NCI-H187 treated with DMSO at 0.1 percent for 48 hours (cell line): Measurements from ENCODE around the gene SPZ1.
"Not testable (repeated sequence)": the region's sequence is repeated elsewhere in the genome, so short reads cannot be mapped to it uniquely, and the experiment has no call there.

Source experiments
- DNase-seq: peaks from one replicate; lab custom pipeline; 2025; lab: John Stamatoyannopoulos, UW

The SPZ1 gene, protein sequence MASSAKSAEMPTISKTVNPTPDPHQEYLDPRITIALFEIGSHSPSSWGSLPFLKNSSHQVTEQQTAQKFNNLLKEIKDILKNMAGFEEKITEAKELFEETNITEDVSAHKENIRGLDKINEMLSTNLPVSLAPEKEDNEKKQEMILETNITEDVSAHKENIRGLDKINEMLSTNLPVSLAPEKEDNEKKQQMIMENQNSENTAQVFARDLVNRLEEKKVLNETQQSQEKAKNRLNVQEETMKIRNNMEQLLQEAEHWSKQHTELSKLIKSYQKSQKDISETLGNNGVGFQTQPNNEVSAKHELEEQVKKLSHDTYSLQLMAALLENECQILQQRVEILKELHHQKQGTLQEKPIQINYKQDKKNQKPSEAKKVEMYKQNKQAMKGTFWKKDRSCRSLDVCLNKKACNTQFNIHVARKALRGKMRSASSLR

DNA sequence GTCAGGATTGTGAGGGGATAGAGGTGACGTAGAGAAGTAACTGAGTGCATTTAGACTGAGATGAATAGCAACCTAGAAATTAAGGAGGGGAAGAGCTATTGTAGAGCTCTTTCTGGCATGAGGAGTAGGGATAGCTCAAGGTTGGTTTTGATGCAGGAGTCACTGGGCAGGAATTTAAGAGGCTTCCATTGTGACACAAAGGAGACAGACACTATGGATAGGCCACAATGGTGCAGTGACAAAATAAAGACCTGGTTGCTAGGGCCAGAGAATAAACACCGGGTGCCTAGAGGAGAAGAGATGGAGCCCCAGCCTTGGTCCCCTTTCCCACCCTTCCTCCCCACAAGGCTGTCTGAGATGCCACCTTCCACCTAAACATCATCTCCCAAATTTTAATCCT lies at the start of gene SPZ1:
Gene SPZ1, plus strand, starts transcription at position 301 of the 400 bp plus-strand sequence. CDS start 214 bp downstream, outside the sequence.
- no peak for DNase-seq

DNA sequence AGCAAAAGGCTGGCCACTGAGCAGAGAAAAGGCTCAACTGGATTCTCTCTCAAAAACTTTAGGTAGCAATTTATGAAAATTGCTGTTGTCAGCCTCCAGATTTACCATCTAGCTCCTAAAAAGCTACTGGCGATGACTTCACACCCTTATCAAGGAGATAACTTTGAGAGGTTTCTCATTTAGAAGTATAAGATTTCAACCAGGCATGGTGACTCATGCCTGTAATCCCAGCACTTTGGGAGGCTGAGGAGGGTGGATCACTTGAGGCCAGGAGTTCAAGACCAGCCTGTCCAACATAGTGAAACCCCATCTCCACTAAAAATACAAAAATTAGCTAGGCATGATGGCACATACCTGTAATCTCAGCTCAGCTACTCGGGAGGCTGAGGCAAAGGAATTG lies 49.3 kb upstream of the SPZ1 start:
- not testable (repeated sequence) for DNase-seq

DNA sequence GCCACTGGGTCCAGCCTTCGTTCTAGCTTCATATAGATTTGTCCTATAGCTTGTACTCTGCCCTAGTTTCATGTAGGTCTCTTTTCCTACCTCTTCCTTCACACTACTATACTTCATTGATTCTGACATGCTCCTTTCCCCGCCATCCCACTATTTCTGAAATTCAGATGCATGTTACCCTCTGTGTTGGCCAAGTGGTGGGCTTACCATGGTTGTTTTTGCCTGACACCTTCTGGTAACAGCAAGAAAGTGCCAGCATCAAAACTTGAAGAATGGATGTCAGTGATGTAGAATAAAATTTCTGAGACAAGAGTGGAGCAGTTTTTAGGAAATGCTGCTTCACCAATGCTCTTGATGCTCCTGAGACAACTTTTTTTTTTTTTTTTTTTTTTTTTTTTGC lies 44.5 kb upstream of the SPZ1 start:
- DNase-seq = no peak

DNA sequence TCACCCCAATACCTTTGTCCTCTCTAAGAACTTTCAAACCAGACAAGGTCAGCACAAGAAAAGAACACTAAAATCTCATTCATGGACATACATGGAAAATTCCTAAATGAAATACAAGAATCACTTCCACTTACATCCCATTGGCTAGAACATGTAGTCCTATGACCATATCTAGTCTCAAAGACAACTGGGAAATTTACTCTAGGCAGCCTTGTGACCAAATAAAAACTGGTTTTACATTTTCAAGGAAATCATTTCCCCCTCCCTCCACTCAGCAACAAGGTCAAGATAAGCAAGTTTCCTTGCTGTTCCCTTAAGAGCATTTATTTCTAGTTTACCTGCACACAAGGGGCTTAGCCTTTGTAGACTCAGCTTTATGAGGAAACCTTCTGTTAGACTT lies 43.6 kb upstream of the SPZ1 start:
- DNase-seq = no peak

DNA sequence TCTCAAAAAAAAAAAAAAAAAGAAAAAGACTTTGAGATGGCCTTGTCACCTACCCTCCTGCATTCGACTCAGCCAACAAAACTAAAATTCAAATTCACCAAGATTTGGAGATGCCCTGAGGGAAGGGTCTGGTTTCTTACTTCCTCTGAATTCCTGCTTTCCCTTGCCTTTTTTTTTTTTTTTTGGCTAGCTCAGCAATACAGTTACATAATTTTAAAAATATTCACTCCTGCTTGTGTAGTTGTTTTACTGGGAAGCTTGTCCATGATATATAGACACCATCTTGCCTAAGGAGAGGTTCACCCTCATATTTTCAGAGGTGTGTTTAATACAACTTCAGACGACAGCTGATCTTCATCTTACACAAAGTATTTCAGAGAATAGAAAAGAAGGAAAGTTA lies 42.6 kb upstream of the SPZ1 start:
- no peak for DNase-seq

DNA sequence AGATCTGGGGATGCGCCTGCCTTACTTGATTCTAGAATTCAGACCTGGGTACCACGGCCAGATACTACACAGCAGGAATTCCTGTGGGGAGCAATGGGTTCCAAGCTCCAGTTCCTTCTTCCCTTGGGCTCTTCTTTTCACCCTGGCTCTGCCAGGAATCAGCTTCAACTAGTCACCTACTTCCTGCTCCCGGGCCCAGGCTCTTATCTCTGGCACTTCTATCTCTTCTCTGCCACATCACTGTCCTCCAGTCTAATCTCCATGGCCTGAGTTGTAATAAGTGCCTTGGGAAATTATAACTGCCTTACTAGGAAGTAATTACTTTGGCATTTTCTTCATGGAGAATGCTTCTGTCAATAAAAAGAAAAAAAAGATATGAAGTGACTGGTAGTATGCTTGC lies 37.7 kb upstream of the SPZ1 start:
- no peak for DNase-seq

DNA sequence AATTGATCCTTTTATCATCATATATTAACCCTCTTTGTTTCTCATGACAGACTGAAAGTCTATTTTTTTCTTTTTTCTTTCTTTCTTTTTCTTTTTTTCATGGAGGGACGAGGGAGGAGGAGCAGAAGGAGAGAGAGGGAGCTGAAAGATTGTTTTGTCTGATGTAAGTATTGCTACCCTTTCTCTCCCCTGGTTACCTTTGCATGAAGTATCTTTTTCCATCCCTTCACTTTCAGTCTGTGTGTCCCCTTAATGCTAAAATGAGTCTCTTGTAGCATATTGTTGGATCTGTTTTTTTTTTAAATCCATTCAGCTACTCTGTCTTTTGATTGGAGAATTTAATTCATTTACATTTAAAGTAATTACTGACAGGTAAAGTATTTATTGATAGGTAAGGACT lies 36.4 kb upstream of the SPZ1 start:
- no peak for DNase-seq

DNA sequence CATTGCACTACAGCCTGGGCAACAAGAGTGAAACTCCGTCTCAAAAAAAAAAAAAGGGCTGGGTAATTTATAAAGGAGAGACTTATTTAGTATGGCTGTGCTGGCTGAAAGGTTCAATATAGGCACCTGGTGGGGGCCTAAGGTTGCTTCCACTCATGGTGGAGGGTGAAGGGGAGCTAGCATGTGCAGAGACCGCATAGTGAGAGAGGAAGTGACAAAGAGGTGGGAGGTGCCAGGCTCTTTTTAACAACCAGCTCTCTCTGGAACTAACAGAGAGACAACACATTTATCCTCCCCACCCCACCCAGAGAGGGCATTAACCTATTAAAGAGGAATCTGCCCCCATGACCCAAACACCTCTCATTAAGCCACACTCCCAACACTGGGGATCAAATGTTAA lies 35.1 kb upstream of the SPZ1 start:
- no peak for DNase-seq

DNA sequence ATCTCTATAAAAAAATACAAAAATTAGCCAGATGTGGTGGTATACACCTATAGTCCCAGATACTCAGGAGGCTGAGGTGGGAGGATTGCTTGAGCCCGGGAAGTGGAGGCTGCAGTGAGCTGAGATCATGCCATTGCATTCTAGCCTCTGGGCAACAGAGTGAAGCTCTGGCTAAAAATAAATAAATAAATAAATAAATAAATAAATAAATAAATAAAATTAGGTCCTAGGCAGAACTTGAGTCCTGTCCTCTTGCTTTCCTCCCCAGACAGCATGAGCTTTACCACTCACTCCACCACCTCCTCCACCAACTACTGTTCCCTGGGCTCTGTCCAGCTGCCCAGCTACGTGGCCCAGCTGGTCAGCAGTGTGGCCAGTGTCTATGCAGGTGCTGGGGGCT lies 31.6 kb upstream of the SPZ1 start:
- DNase-seq = no peak

DNA sequence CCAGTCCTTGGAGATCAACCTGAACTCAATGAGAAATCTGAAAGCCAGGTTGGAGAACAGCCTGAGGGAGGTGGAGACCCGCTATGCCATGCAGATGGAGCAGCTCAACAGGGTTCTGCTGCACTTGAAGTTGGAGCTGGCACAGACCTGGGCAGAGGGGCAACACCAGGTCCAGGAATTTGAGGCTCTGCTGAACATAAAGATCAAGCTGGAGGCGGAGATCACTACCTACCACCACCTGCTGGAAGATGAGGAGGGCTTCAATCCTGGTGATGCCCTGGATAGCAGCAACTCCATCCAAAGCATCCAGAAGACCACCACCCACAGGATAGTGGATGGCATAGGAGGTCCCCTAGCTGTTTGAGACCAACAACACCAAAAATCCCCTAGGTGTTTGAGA lies 30.5 kb upstream of the SPZ1 start:
- DNase-seq = no peak

DNA sequence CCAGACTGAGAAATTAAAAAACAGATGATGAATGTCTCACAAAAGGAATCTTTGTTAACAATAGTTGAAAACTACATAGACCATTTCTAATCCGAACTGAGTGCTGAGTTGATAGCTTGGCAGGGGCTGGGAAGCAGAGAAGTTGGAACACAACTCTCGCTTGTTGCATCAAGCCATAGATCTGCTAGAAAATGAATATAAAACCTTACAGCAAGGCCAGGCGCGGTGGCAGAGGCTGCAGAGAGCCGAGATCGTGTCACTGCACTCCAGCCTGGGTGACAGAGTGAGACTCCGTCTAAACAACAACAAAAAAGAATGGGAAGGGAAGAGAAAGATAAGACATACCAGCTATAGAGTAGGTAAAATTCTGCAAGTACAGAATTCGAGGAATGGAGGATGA lies 28.0 kb upstream of the SPZ1 start:
- no peak for DNase-seq

DNA sequence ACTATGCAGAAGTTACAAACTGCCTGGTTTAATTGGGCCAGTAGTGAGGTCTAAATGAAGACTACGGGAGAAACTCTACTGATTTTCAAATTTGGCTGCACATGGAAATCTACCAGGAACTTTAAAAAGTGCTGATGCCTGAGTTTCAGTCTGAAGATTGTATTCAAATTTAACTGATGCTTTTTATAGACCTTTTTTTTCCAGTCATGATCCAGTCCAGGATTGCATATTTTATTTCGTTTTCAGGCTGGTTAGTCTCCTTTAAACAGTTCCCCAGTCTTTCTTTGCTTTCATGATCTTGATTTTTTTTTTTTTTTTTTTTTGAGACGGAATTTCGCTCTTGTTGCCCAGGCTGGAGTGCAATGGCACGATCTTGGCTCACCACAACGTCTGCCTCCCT lies 23.7 kb upstream of the SPZ1 start:
- DNase-seq = no peak

DNA sequence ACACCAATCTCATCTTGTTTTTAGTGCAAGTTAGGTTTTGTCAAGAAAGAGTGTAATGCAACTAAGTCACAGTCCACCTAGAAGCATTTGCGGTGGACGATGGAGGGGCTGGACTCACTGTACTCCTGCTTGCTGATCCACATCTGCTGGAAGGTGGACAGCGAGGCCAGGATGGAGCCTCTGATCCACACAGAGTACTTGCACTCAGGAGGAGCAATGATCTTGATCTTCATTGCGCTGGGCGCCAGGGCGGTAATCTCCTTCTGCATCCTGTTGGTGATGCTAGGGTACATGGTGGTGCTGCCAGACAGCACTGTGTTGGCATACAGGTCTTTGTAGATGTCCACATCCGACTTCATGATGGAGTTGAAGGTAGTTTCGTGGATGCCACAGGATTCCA lies 20.2 kb upstream of the SPZ1 start:
- DNase-seq = no peak

DNA sequence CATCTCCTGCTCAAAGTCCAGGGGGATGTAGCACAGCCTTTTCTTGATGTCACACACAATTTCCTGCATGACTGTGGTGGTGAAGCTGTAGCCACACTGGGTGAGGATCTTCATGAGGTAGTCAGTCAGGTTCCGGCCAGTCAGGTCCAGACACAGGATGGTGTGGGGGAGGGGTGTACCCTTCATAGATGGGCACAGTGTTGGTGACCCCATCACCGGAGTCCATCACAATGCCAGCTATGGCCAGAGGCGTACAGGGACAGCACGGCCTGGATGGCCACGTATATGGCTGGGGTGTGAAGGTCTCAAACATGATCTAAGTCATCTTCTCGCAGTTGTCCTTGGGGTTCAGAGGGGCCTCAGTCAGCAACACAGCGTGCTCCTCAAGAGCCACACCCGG lies 19.7 kb upstream of the SPZ1 start:
- DNase-seq = no peak

DNA sequence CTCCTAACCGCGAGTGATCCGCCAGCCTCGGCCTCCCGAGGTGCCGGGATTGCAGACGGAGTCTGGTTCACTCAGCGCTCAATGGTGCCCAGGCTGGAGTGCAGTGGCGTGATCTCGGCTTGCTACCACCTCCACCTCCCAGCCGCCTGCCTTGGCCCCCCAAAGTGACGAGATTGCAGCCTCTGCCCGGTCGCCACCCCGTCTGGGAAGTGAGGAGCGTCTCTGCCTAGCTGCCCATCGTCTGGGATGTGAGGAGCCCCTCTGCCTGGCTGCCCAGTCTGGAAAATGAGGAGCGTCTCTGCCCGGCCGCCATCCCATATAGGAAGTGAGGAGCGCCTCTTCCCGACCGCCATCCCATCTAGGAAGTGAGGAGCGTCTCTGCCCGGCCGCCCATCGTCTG lies 19.0 kb upstream of the SPZ1 start:
- DNase-seq = not testable (repeated sequence)

DNA sequence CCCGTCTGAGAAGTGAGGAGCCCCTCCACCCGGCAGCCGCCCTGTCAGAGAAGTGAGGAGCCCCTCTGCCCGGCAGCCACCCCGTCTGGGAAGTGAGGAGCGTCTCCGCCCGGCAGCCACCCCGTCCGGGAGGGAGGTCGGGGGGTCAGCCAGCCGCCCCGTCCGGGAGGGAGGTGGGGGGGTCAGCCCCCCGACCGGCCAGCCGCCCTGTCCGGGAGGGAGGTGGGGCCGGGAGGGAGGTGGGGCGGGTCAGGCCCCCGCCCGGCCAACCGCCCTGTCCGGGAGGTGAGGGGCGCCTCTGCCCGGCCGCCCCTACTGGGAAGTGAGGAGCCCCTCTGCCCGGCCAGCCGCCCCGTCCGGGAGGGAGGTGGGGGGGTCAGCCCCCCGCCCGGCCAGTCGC lies 18.5 kb upstream of the SPZ1 start:
- DNase-seq = not testable (repeated sequence)

DNA sequence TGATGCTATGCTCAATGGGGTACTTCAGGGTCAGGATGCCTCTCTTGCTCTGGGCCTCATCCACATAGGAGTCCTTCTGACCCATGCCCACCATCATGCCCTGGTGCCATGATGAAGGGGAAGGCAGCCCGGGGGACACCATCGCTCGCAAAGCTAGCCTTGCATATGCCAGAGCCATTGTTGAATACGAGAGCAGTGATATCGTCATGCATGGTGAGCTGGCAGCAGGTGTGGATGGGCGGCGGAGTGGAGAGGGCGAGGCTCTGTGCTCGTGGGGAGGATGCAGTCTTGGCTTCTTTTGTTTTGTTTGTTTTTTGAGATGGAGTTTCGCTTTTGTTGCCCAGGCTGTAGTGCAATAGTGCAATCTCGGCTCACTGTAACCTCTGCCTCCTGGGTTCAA lies 17.2 kb upstream of the SPZ1 start:
- DNase-seq = no peak

DNA sequence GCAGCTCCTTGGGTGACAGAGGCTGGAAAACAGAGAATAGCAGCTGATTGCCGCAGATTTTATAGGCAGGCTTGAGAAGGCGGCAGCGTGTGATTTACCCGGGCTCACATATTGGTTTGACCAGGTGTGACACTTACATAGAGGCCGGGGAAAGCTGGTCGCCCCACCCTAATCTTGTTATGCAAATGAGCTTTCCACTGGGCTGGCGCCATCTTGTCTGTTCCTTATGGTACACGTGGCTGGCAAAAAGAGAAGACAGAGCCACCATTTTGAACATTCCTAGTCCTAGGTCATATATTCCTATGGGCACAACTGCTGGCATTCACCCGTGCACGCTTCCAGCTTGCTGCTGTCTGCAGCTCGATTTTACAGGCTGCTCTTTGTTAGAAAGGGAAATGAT lies 11.3 kb upstream of the SPZ1 start:
- DNase-seq = no peak

DNA sequence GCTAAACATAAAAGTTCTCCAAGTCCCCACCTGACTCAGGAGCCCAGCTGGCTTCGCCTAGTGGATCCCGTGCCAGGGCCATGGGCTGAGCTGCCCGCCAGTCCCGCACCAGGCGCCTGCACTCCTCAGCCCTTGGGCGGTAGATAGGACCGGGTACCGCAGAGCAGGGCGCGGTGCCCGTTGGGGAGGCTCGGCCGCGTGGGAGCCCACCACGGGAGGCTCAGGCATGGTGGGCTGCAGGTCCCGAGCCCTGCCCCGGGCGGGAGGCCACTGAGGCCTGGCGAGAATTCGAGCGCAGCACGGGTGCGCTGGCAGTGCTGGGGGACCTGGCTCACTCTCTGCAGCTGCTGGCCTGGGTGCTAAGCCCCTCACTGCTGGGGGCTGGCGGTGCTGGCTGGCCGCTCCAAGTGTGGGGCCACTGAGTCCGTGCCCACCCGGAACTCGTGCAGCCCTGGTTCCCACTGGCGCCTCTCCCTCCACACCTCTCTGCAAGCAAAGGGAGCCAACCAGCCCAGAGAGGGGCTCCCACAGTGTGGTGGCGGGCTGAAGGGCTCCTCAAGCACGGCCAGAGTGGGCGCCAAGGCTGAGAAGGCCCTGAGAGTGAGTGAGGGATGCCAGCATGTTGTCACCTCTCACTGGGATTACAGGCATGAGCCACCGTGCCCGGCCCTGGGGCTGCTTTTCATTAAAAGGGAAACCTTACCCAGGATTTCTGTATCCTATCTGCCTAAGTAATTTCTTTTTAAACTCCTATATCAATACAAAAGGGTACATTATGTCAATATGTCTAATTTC lies 9.7 kb upstream of the SPZ1 start:
- no peak for DNase-seq

DNA sequence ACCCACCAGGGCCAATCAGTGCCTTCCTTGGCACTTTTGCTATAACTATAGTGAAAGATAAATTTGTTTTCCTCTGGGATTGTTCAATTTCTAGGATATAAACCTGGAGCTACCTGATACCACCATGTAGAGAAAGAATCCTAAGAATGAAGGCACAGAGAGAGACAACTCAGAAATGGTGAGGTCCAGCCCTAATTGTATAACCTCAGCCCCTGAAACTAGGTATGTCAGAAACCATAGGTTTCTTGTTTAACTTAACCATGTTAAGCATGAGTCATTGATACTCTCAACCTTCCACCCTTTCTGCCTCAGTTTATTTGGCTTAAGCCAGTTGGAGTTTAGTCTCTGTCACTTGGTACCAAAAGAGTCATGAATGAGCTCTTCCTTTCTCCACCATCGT lies 4.6 kb upstream of the SPZ1 start:
- no peak for DNase-seq

DNA sequence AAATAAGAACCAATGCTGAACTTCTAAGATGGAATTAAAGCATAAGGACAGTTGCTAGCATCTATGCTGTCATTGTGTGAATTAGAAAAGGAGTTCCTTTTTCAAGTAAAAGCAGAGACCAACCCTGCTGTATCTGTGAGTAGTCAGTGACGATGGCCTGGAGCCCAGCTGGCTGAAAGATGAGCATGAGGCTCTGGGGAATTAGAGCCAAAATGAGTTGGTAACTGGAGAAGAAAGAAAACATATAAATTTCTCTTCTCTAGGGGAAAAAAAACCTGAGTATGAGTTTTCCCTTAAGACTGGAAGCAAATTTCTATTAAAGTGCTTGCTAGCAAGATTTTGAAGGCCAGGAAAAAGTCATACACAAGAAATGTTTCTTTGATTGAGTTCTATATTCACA lies 1.6 kb upstream of the SPZ1 start:
- DNase-seq = no peak

DNA sequence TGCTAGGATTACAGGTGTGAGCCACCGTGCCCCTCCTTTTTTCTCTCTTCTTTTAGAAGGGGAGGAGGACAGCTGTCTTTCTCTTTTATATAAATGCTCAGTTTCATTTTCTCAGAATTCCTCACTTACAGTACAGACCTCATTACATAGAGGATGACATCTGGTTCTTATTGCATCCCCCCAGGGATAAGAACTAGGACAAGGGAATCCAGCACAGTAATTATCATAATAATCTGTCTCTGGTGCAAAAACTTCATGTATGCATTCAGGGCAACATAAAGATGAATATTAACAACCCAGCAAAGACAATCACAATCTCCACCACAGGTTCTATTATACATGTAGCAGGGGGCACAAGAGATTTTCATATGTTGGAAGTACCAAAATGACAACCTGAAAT lies 5.1 kb downstream of the SPZ1 start:
- DNase-seq = no peak

DNA sequence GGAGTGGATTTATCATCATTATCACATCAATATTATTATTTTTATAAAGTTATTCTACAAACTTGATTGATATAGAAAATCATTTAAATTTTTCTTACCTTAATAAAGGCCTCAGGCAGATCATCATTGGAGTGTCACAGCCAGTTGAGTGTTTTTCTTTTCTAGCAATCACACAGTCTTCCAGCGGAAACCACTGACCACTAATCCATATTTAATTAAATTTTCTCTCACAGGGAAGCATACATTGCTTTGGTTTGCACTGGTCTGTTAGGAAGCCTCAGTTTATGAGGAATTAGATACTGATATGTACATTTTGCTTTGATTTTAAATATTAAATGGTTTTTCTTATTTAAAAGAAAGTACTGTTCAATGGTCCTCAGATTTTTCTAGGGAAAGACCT lies 6.7 kb downstream of the SPZ1 start:
- DNase-seq = no peak

DNA sequence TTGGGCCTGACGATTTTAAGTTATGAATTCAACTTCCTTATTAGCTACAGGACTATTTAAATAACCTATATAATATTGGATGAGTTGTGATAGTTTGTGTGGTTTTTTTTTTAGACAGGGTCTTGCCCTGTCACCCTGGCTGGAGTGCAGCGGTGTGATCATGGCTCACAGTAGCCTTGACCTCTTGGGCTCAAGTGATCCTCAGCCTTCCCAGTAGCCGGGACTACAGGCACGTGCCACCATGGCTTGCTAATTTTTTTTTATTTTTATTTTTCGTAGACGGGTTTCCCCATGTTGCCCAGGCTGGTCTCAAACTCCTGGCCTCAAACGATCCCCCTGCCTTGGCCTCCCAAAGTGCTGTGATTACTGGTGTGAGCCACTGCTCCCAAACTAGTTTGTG lies 17.6 kb downstream of the SPZ1 start:
- no peak for DNase-seq
